HG02852 (cell line): ENCODE results near the gene ARFGAP3.

Experiments
- ATAC-seq: cut with Tn5 transposase; IDR thresholded peaks from one replicate; pipeline ENCODE4 v1.9.1; 2021; ENCODE audit warnings: mild to moderate bottlenecking, moderate library complexity; ENCODE audit not compliant: unreplicated experiment

ARFGAP3 gene

DNA sequence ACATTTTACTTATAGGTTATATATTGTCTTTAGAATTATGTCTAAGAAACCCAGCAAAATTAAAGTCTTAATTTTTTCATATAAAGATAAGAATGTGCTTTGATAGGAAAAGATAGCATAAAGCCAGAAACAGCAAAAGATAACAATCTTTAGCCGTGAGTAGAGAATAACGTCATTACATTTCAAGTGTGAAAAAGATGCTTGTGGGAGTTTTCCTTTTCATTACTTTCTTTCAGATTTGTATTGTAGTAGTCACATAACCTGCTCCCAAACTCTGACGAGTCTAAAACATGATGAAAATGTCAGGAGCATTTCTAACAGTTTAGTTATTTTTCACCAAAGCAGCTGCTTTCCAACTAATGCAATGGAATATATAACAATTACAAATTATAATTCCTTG lies 31.3 kb downstream of the ARFGAP3 start:
- no peak for ATAC-seq

DNA sequence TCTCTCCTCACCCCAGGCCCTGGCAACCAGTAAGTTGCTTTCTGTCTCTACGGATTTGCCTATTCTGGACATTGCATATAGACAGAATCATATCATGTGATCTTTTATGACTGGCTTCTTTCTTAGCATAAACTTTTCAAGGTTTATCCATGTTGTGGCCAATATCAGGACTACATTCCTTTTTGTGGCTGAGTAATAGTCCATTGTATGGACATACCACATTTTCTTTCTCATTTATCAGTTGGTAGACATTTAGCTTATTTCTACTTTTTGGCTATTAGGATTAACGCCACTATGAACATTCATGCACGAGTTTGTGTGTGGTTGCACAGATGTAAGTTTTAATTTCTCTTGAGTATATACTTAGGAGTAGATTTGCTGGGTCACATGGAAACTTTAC lies 35.7 kb downstream of the ARFGAP3 start:
- ATAC-seq = no peak

DNA sequence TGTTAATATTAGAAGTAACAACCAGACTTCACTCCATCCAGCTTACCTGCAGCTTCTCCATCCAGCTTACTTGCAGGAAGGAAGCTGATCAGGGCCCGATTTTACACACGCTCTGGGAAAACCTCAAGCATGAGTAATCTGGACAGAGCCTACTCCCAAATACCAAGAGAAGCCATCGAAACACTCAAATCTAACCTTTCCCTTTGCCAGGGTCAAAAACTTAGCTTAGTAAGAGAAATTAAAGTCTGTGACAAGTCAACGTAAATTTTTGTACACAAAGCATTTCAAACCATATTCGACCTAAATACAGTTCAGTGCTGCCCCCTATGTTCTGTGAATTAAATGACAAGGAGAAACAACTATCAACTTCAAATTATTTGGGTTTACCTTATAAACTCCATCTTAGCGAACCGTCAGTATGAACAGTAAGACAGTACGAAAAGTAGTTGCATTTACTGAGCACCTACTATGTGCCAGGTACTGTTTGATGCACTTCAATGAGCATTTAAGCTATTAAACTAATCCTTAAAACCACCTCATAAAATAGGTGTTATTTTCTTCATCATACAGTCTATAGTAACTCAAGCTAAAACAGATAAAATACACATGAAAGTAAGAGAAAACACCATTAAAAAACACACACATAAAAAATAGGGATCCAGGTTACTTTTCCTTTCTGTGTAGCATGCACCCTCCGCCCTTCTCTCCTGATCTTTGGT lies 36.9 kb downstream of the ARFGAP3 start:
- no peak for ATAC-seq

DNA sequence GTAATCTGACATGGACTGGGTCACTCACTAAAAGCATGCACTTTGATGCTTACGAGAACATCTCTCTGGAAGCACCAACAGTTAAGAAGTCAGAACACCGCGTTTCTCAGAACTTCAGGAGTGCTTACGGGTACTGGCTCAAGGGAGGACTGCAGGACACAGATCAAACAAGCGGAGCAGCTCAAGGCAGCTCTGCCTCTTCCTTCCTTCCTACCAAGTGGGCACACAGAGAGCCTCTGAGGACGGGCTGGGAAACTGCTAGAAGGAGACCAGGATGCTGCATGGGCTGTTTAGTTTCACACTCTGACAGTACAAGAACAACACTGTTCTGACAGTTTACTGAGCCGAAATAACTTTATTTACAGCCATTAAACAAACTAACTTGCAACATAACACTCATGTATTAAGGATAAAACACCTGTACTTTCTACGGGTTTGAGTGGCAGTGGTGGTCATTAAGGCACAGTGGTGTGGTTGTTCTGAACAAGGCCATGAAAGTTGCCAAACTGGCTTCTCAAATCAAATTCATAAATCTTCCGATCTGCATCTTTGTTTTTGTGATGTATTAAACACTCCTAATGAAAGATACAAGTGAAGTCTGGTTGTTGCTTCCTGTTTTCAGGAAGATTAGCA lies 37.5 kb downstream of the ARFGAP3 start:
- no peak for ATAC-seq

DNA sequence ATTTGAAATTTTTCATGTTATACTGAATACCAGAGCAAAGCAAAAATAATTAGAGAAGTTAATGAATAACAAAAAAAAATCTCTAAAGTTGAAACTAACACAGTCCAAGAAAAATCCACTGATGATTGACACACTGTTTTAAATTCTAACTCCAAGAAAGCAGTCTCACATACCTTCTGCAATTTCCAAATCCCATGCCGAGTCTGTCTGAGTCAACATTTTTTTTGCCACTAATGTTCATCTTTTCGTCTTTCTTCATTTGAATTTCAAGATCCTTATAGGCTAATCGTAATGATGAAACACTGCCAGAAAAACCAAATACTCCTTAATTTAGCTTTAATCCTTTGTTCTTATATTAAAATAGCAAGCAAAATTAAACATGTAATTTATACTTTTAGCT lies 39.5 kb downstream of the ARFGAP3 start:
- ATAC-seq = no peak

DNA sequence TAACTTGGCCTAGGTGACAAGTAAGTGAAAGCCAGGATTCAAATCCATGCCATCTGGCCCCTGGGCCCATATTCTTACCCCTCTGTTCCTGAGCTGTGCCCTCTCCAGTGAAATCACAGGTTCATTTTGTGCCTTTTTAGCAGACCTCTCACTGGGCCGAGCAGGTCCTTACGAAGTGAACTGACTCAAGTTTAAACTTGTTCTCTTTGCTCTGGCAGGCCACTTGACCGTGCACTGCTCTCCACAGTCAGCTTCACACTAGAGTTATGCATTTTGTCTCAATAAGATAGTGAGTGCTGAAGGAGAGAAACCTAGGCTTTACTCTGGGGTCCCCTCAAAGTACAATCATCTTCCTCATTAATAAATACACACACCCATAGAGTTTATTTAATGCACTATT lies 40.7 kb downstream of the ARFGAP3 start:
- ATAC-seq = no peak

DNA sequence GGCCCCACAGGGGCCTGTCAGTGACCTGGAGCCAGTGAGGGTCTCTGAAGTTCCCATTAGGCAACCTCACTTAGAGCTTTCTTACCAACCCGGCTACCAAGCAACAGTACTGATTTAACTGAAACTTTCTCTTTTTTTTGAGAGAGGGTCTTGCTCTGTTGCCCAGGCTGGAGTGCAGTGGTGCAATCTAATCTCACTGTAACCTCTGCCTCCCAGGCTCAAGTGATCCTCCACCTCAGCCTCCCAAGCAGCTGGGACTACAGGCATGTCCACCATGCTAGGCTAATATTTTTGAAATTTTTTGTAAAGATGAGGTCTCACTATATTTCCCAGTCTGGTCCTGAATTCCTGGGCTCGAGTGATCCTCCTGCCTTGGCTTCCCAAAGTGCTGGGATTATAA lies 42.5 kb downstream of the ARFGAP3 start:
- ATAC-seq = no peak

DNA sequence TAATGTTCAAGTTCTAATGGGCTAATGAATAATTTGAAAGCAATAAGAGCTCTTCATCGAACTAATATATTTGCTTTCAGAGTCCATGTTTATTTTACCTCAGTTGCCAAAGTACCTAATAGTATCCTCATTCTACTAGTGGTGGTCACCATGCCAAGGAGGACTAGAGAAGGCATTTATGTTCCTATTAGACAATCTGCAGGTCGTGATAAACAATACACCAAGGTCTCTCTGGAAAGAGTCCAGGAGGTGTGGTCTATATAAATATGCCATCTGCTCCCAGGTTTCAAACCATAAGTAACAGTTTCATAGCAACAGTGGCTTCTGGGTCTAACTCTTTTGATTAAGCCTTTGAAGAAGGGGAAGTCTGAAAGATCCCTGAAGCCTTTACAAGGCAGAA lies 42.9 kb downstream of the ARFGAP3 start:
- ATAC-seq = no peak

DNA sequence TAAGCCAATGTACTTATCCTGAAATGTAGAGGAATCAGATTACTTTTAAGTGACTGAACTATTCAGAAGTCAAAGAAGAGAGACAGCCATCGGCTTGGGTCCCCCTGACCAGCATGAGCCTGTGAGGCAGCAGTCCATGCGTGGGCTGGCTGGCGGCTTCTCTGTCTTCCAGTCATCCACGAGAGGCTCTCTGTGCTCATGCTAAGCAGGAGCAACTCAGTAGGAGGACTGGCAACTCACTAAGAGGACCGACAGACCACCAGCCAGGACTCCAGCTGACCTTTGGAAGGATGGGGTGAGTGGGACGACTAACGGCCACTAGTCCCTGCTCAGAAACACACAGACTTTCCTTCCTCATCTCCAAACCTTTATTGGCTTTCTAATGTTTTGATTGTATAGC lies 43.6 kb downstream of the ARFGAP3 start:
- ATAC-seq = no peak

DNA sequence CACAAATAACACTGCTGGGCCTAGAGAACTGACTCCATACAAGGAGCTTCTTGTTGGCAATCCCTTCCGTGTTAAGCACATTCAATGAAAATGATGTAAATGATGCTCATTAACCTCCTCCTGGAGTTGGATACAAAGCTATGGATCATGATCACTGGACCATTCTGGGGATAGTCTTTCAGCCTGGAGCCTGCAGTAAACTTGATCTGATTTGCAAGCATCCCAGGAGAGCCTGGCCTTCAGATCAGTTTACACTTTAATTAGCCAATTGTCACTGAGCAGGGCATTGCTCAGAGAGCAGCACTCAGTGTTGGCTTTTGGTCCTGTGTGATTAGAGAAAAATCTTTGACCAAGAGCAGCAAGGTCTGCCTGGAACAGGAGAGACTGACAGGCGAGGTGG lies 45.6 kb downstream of the ARFGAP3 start:
- ATAC-seq = no peak

DNA sequence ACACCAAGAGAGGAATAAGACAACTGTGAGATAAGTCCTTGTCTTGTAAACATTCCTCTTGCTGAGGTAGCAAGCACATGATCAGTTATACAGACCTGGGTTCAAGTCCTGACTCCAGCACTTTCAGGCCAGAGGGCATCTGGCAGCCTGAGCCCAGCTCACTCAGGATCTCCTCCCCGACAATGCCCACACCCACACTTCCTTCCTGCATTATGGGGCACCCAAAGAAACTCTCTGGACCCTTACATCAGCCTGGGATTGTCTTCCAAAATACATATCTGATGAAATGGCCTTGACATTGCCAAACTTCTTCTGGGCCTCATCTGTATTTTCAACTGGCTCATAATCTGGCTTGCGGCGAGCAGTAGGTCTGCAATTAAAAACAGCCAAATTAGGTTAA lies 48.6 kb downstream of the ARFGAP3 start:
- ATAC-seq = no peak

DNA sequence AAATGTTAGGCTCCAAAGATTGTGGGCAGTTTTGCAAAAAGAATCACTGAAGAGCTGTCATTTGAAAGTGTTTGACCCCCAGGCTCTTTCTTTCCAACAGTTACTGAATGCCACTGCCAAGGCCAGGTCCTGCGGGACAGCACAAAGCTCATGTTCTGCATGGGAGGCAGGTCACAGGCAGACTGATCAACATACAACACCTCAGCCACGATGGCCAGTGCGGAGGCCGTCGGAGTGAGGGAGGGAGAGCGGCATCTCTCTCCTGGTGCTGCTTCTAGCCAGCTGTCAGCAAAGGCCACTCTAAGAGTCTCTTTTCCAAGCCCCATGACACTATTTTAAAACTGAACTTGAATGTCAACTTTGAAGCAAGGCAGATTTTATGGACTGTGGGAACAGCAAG lies 49.9 kb downstream of the ARFGAP3 start:
- ATAC-seq = no peak

DNA sequence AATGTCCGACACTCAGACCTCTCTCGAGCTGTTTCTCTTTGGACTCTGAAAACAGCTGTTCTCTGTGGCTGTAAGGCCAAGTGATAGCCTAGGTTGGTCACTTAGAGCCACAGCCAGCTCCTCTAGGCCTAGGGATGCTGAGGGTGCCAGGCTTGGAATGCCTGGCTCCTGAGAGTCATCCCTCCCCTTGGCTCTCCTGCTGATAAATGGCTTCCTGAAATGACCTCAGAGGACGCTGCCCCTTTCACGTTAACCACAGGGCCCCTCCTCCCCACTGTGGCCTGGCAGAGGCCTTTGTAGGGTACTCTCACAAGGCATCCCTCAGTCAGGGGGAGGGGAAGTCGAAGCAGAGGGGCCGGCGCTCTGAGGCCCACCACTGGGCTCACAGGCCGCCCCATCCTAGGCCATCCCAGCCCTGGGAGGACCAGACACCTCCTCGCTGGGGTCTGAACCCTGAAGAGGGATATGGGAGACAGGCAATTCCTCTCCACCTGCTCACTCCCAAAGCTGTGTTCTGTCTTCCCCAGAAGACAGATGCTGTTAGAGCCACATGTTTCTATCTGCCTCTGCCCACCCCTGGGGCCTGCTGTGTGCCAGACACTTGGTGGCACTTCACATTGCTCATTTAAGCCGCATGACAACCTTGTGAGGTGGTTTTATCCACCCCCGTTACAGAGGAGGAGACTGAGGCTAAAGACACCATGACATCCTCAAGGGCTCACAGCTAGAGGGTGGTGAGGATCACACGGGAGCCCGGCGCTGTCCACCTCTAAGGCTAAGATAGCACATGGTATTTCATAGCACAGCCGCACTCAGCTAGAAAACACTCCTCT lies 50.9 kb downstream of the ARFGAP3 start:
- no peak for ATAC-seq

DNA sequence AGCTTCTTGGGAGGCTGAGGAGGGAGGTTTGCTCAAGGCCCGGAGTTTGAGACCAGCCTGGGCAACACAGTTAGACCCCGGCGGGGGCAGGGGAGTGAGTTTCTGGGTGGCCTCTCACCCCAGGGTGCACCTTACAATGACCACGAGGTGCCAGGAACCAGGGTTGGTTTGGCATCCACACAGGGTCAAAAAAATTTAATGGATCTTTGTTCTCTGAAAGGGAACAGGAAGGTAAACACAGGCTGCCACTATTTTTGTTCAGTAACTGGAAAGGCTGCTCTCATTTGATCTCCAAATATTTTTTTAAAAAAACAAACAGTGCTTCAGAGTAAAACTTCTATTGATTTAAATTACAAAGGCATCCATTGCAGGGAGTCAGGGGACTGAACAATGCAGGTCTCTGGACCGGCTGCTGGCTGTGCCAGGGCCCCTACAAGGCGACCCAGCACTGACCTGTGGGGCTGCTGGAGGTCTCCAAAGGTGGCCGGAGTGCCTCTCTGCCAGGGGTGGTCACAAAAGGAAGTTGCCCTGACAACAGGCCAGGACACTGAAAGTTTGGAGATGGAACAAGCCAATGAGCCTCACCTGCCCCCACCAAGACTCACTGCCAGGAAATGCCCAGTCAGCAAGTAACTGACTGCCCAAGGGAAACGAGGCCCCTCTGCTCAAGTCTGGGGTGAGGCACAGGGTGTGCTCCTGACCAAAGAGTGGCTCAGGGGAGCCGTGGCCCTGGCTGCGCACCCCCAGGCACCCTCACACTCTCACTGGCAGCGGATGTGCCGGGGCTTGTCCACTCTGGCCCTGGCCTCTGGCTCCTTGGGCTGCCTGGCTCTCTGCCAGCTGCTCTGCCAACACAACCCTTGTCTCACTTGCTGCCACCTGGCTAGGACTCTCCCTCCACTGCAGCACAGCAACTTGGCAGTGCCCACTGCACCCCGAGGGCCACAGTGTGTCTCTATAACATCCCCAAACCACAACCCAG lies 51.8 kb downstream of the ARFGAP3 start:
- no peak for ATAC-seq

DNA sequence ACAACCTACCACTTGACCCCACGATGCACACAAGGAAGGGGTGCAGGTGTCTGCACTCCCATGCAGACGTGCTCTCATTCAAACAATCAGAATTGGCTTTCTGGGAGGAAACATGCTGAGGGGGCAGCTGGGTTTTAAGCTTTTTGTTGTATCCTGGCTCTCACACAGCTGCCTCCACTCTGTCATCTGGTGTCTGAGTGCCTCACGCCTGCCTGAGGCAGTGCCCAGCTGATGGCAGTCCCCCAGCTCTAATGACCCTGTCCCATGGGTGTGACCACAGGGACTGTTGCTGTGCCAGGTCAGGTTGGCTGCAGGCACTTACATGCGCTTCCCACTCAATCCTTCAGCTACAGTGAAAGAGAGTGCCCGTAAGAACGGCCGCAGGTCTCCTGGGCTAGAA lies 53.7 kb downstream of the ARFGAP3 start:
- ATAC-seq = no peak

DNA sequence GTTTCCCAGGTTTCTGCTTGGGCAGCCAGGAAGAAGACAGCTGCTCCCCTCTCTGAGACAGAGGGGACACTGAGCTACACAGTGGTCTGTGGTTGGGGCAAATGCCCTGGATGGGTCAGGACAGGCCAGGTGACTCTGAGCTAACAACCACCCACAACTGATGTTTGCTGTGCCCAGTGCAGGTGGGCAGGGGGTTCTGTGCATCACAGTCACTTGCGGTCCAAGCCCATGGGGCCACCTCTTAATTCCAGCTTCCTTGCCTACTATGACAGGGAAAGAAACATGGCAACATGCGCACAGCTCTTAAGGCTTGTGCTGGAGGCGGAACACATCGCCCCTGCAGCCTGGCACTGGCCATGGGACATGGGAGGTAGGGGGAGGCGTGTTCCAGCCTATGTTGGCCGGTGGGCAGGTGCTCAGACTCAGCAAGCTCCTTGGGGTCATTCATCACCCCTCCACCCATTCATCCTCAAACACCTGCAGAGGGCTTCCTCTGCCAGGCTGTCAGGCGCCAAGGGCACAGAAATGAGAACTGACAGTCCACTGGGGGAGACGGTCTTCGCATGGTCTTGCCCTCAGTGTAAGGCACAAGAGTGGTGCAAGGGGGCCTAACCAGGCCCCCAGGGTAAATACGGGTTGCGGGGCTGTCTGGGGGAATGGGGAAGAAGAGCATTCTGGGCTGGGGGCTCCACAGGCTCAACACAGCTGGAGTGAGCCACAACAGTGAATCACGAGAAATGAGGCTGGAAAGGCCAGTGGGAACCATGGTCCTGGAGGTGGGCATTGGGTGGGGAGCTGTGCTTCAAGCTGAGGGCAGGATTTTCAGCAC lies 55.6 kb downstream of the ARFGAP3 start:
- ATAC-seq = no peak

DNA sequence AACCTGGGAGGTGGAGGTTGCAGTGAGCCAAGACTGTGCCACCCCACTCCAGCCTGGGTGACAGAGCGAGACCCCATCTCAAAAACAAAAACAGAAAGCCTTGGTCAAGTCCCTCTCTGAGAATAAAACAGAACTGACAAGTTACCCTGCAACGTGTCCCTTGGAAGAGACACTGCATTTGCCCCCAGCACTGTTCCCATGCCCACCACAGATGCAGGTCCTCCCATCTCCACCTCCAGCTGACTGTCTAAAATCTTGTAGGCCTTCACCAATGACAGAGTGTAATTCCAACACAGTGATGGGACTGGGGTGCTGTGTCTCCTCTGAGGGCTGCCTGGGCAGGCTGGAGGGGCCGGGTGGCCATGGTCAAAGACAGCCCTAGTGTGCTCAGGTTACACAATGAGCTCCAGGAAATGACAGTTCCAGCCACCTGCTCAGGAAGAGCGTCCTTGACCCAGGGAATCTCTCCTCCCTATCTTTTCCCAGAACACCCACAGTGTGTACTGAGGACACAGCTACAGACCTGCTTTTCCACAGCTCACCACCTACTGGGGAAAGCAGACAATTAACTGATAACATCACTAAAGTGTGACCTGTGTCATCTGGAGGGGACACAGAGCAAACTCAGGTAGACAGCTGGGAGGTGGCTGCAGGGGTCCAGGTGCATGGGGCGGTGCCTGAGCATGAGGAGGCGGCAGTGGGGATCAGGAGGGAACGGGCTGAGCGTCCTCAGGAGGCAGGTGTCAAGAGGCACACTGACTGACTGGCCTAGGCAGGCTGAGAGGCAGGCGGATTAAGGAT lies 56.4 kb downstream of the ARFGAP3 start:
- no peak for ATAC-seq

DNA sequence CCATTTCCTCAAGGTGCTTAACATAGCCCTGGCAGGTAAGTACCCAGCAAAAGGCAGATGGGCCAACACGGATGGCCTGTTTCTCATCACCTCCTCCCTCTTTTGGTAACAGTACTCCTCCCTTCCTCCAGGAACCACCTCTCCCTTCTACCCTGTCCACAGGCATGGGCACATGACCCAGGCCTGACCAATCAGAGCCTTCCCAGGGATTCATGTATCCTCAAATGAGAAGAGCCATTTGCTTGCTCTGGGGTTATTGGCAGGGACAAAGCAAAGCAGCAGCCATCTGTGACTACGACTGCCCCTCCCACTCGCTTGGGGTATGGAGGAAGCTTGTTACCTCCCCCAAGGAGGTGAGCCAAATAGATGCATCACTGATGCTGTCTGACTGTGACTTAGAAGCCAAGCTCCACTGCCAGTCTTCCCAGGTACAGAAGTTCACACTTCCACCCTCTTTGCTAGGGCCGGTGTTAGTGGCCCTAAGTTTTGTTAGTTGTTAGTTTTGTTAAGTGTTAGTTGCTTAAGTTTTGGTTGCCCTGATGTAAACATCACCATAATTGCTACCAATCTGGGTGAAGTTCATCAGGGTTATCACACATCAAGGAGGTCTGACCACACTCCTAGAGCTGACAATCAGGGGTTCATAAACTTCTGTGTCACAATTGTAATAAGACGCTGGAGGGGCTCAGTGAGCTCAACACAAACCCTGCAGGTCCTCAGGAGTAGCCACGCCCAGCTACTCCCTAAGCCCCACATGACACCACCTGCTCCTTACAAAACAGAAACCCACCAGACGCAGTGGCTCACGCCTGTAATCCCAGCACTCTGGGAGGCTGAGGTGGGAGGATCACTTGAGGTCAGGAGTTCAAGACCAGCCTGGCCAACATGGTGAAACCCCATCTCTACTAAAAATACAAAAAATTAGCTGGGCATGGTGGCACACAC lies 57.3 kb downstream of the ARFGAP3 start:
- no peak for ATAC-seq
